ENCODE results near the gene TFF3.

DNA sequence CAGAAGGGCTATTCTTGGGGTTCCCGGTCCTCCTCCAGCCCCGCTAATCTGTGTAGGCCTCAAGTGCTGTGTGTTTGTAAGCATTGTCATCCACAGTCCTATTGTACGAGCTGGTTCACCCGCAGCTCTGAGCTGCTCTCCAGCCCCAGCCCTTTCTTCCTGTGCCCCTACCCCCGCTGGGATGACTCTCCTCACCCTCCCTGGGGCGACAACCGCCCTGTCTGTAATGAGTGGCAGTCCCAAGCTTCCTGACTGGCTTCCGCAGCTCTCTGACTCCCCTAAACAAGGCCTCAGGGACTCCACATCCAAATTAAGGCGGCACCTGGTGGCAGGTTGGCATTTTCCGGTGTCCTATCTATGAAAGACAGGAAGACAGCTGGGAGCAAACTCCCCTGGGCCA is 45.8 kb downstream of the TFF3 start:
- TF ChIP-seq, protein P1, sequence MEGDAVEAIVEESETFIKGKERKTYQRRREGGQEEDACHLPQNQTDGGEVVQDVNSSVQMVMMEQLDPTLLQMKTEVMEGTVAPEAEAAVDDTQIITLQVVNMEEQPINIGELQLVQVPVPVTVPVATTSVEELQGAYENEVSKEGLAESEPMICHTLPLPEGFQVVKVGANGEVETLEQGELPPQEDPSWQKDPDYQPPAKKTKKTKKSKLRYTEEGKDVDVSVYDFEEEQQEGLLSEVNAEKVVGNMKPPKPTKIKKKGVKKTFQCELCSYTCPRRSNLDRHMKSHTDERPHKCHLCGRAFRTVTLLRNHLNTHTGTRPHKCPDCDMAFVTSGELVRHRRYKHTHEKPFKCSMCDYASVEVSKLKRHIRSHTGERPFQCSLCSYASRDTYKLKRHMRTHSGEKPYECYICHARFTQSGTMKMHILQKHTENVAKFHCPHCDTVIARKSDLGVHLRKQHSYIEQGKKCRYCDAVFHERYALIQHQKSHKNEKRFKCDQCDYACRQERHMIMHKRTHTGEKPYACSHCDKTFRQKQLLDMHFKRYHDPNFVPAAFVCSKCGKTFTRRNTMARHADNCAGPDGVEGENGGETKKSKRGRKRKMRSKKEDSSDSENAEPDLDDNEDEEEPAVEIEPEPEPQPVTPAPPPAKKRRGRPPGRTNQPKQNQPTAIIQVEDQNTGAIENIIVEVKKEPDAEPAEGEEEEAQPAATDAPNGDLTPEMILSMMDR (conservative IDR thresholded peaks at IDR 0.05 in 1 of 2, IDR thresholded peaks at IDR 0.05 in 1 of 2; ENCODE audit: extremely low read depth in 1 of 2, insufficient read depth in 1 of 2, low read depth in 1 of 2, low read length in 2 of 2), result no peak
- no peak for TF ChIP-seq EZH2 (IDR thresholded peaks at IDR 0.05; ENCODE audit: borderline replicate concordance, low read length)

Measured in mammary epithelial cell (primary cell).